ENCODE data around the gene C1GALT1. TPM values are rescaled to one million over a fixed set of nuclear protein-coding genes. Genes with fewer than 3 reads are reported as not detected.

The C1GALT1 gene
- total RNA-seq = 26.3 and 28.7 TPM in 2 replicates

DNA sequence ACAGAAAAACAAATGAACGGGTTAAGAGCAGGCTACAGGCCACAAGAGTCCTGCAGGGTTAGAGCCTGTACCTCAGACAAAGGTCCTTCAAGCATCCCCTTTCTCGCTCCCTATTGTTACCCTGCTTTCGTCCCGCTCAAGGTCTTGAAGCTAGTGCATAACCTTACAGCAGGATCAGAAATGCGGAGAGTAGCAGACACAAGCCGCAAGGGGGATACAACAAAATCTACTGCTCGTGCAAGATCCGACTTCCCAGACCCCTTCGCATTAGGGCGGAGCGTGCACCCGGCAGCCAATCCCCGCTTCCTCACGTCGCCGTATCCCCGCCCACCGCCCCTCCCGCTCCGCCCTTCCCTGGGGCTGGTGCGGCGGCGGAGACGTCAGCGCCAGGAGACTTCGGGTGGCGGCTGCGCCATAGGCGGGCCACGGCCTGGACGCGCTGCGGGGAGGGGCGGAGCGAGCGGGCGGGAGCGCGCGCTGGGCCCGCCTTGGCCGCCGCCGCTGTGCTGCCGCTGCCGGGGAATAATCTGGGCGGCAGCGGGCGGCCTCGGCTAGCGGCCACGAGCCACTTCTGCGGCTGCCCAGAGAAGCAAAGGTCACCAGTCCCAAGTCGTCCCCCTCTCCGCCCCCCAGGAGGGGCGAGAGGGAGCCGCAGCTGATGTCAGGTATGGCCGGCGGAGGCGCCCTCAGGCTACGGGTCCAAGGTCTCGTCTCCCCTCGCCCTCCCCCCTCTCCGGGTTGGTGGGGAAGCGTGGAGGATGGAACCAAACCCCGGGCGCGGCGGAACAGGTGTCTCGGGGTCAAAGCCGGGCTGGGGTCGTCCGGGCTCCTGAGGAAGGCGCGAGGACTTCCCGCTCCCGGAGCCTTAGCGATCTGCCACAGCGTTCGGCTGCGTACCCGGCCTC lies at the start of gene C1GALT1:
TSS of gene C1GALT1 (plus strand) at position 389 of the 905 bp plus-strand sequence. CDS start 51,776 bp downstream, outside the sequence.

Measured in bronchus fibroblast of lung (primary cell).